GM18498 (cell line): ENCODE data around the gene TEDDM1.
"Not testable (repeated sequence)": the region's sequence is repeated elsewhere in the genome, so short reads cannot be mapped to it uniquely, and the experiment has no call there.

Experiments used
- ATAC-seq: cut with Tn5 transposase; IDR thresholded peaks from one replicate; pipeline ENCODE4 v1.9.1; 2021; ENCODE audit warnings: mild to moderate bottlenecking, moderate library complexity; ENCODE audit not compliant: unreplicated experiment

TEDDM1 gene

GRCh38 chr1:182400567-182400966 is at the start of gene TEDDM1:
TSS of gene TEDDM1 (minus strand) at chr1:182400667. CDS start at chr1:182400485, 182 bp downstream.
- no peak for ATAC-seq

- ATAC-seq = no peak
Observed at GRCh38 chr1:182450087-182450486, 49.6 kb upstream of the TEDDM1 start, which contains the start of gene RGSL1. TSS of gene RGSL1 (plus strand) at chr1:182450146. CDS start at chr1:182450166, 20 bp downstream.

- ATAC-seq = no peak
Observed at GRCh38 chr1:182447660-182448059, 47.2 kb upstream of the TEDDM1 start.

- not testable (repeated sequence) for ATAC-seq
Observed at GRCh38 chr1:182447124-182447523, 46.7 kb upstream of the TEDDM1 start.

GRCh38 chr1:182446033-182446669 is 45.7 kb upstream of the TEDDM1 start:
- ATAC-seq = peak; percentile 71

- ATAC-seq = no peak
Observed at GRCh38 chr1:182444497-182444896, 44.0 kb upstream of the TEDDM1 start.

- ATAC-seq = no peak
Observed at GRCh38 chr1:182442333-182442732, 41.9 kb upstream of the TEDDM1 start.

GRCh38 chr1:182441719-182442118 is 41.3 kb upstream of the TEDDM1 start:
- ATAC-seq = no peak

- no peak for ATAC-seq
Observed at GRCh38 chr1:182438326-182438725, 37.9 kb upstream of the TEDDM1 start.

GRCh38 chr1:182433580-182433979 is 33.1 kb upstream of the TEDDM1 start:
- ATAC-seq = no peak

- ATAC-seq = no peak
Observed at GRCh38 chr1:182431278-182431677, 30.8 kb upstream of the TEDDM1 start.

GRCh38 chr1:182430263-182431068 is 30.0 kb upstream of the TEDDM1 start:
- ATAC-seq = peak; percentile 51

- ATAC-seq = no peak
Observed at GRCh38 chr1:182428043-182428442, 27.6 kb upstream of the TEDDM1 start.

- ATAC-seq = peak; percentile 75
Observed at GRCh38 chr1:182426442-182427430, 26.3 kb upstream of the TEDDM1 start.

GRCh38 chr1:182415789-182416188 is 15.3 kb upstream of the TEDDM1 start:
- no peak for ATAC-seq

GRCh38 chr1:182413969-182414368 is 13.5 kb upstream of the TEDDM1 start:
- ATAC-seq = no peak

GRCh38 chr1:182413486-182413885 is 13.0 kb upstream of the TEDDM1 start:
- no peak for ATAC-seq

GRCh38 chr1:182410620-182411273 is 10.3 kb upstream of the TEDDM1 start:
- ATAC-seq = no peak

- no peak for ATAC-seq
Observed at GRCh38 chr1:182410138-182410537, 9.7 kb upstream of the TEDDM1 start.

GRCh38 chr1:182408435-182409075 is 8.1 kb upstream of the TEDDM1 start:
- ATAC-seq = no peak
